ENCODE results near the gene CYP4B1.

The CYP4B1 gene

GRCh38 chr1:46797696-46798470, 963 bp upstream of the CYP4B1 start:
- no peak for DNase-seq (ENCODE audit: low spot score)

GRCh38 chr1:46800742-46801141, 1.9 kb downstream of the CYP4B1 start:
- no peak for DNase-seq (ENCODE audit: low spot score)

- no peak for DNase-seq (ENCODE audit: low spot score)
Observed at GRCh38 chr1:46801323-46802055, 2.6 kb downstream of the CYP4B1 start.

- no peak for DNase-seq (ENCODE audit: low spot score)
Observed at GRCh38 chr1:46802081-46802480, 3.2 kb downstream of the CYP4B1 start.

GRCh38 chr1:46802901-46803574, 4.2 kb downstream of the CYP4B1 start:
- no peak for DNase-seq (ENCODE audit: low spot score)

GRCh38 chr1:46804027-46804889, 5.4 kb downstream of the CYP4B1 start:
- DNase-seq (ENCODE audit: low spot score), result no peak

- DNase-seq (ENCODE audit: low spot score), result no peak
Observed at GRCh38 chr1:46804926-46805325, 6.1 kb downstream of the CYP4B1 start.

GRCh38 chr1:46805755-46806154, 6.9 kb downstream of the CYP4B1 start:
- DNase-seq (ENCODE audit: low spot score), result no peak

GRCh38 chr1:46806196-46807020, 7.6 kb downstream of the CYP4B1 start:
- DNase-seq (ENCODE audit: low spot score), result no peak

GRCh38 chr1:46807046-46807972, 8.5 kb downstream of the CYP4B1 start:
- DNase-seq (ENCODE audit: low spot score), result no peak

- no peak for DNase-seq (ENCODE audit: low spot score)
Observed at GRCh38 chr1:46809071-46809470, 10.2 kb downstream of the CYP4B1 start.

GRCh38 chr1:46809904-46810303, 11.1 kb downstream of the CYP4B1 start:
- DNase-seq (ENCODE audit: low spot score), result no peak

- no peak for DNase-seq (ENCODE audit: low spot score)
Observed at GRCh38 chr1:46810596-46810995, 11.8 kb downstream of the CYP4B1 start.

GRCh38 chr1:46811053-46811452, 12.2 kb downstream of the CYP4B1 start:
- DNase-seq (ENCODE audit: low spot score), result no peak

GRCh38 chr1:46812065-46812963, 13.5 kb downstream of the CYP4B1 start:
- no peak for DNase-seq (ENCODE audit: low spot score)

- DNase-seq (ENCODE audit: low spot score), result no peak
Observed at GRCh38 chr1:46812996-46813857, 14.4 kb downstream of the CYP4B1 start.

- no peak for DNase-seq (ENCODE audit: low spot score)
Observed at GRCh38 chr1:46813858-46814396, 15.1 kb downstream of the CYP4B1 start.

GRCh38 chr1:46815133-46815532, 16.3 kb downstream of the CYP4B1 start:
- DNase-seq (ENCODE audit: low spot score), result no peak

Data from SW480 (cell line).